ENCODE measurements around the gene CBX1. TPM values are rescaled to one million over a fixed set of nuclear protein-coding genes. Genes with fewer than 3 reads are reported as not detected.

The CBX1 gene
- polyA plus RNA-seq, 2 of the 4 experiments (the other 2 are of a cell fraction): 84.4 to 173 TPM

DNA sequence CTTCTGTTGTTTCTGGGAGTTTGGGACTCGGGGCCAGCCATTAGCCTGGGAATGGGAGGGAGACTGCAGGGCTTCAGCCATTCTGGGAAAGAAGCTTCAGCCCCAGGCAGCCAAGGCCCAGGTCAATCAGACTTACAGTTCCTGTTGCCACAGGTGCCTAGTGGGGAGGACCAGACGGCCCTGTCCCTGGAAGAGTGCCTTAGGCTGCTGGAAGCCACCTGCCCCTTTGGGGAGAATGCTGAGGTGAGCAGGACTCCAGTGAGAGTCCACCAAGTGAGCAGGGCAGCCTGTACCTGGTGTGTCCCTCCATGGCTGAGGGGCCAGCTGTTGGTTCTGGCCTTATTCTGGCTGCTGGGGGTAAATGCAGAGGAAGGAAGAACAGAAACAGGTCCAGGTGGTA is 44.4 kb downstream of the CBX1 start:
- no peaks in the 10 kb centered on the region for H3K9me3 ChIP-seq
- no peak for DNase-seq (ENCODE audit: low read depth in 1 of 2, low spot score in 1 of 2)
- no peak for FAIRE-seq
- ChIA-PET POLR2A (interaction anchor here (1.4 to 5.4 kb wide), 3 partner anchors 8 to 14 kb away, joined by 7 to 57 read pairs (median 8); partner anchors contain the start of gene NFE2L1), CTCF (interaction anchor here (1.4 to 46.6 kb wide), 7 partner anchors 9 to 108 kb away, joined by 4 to 1398 read pairs (median 7); partner anchors contain the start of genes CDK5RAP3, COPZ2 and NFE2L1)
- no peak for TF ChIP-seq NPAS2 (CRISPR knock-in tag; IDR thresholded peaks at IDR 0.05; ENCODE audit: borderline replicate concordance)
- no peak for TF ChIP-seq NFE2L2 (conservative IDR thresholded peaks at IDR 0.05; ENCODE audit: low read length)
- TF ChIP-seq HOXB13 (CRISPR knock-in tag; IDR thresholded peaks at IDR 0.05; ENCODE audit: low read depth): no peak
- no peak for TF ChIP-seq MAZ (IDR thresholded peaks at IDR 0.05; ENCODE audit: borderline replicate concordance, low read depth, low read length)
- TF ChIP-seq, protein P1, sequence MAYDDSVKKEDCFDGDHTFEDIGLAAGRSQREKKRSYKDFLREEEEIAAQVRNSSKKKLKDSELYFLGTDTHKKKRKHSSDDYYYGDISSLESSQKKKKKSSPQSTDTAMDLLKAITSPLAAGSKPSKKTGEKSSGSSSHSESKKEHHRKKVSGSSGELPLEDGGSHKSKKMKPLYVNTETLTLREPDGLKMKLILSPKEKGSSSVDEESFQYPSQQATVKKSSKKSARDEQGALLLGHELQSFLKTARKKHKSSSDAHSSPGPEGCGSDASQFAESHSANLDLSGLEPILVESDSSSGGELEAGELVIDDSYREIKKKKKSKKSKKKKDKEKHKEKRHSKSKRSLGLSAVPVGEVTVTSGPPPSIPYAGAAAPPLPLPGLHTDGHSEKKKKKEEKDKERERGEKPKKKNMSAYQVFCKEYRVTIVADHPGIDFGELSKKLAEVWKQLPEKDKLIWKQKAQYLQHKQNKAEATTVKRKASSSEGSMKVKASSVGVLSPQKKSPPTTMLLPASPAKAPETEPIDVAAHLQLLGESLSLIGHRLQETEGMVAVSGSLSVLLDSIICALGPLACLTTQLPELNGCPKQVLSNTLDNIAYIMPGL (CRISPR knock-in tag; IDR thresholded peaks at IDR 0.05; ENCODE audit: borderline replicate concordance): no peak
- no peak for TF ChIP-seq FOXS1 (CRISPR knock-in tag; IDR thresholded peaks at IDR 0.05)
- TF ChIP-seq, protein P2, sequence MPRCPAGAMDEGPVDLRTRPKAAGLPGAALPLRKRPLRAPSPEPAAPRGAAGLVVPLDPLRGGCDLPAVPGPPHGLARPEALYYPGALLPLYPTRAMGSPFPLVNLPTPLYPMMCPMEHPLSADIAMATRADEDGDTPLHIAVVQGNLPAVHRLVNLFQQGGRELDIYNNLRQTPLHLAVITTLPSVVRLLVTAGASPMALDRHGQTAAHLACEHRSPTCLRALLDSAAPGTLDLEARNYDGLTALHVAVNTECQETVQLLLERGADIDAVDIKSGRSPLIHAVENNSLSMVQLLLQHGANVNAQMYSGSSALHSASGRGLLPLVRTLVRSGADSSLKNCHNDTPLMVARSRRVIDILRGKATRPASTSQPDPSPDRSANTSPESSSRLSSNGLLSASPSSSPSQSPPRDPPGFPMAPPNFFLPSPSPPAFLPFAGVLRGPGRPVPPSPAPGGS (IDR thresholded peaks at IDR 0.05): no peak
- TF ChIP-seq ZSCAN20 (CRISPR knock-in tag; IDR thresholded peaks at IDR 0.05): no peak
- no peak for ATAC-seq
- no peak overlapping the region for H3K4me3 ChIP-seq
- peak overlapping the region; percentile 90 to 95 for H3K27ac ChIP-seq
- no peak overlapping the region for H3K4me2 ChIP-seq
- WGBS (ENCODE audit: missing lambda C conversion rate): 61% methylated on average over 2 of the region's 2 CpGs
- H3K4me1 ChIP-seq: peaks cover 49% of the 10 kb centered on the region

DNA sequence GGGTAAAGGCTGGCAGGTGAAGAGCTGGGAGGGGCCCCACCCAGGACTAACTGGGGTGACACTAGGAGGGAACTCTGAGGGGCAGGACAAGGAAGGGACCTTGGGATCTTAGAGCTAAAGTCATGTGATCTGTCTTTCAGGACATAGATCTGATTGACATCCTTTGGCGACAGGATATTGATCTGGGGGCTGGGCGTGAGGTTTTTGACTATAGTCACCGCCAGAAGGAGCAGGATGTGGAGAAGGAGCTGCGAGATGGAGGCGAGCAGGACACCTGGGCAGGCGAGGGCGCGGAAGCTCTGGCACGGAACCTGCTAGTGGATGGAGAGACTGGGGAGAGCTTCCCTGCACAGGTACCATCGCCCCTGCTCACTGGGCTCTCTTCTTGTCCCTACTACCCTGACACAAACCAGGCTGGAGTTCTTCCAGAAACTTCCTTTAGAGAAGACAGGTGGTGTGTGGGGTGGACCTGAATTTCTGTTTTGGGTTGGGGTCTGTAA is 45.0 kb downstream of the CBX1 start:
- no peak for TF ChIP-seq KDM1A (IDR thresholded peaks at IDR 0.05; ENCODE audit: low read depth)
- no peak for TF ChIP-seq FOSB (CRISPR knock-in tag; IDR thresholded peaks at IDR 0.05)
- TF ChIP-seq NFE2L2 (conservative IDR thresholded peaks at IDR 0.05; ENCODE audit: low read length): no peak
- TF ChIP-seq, protein P3, sequence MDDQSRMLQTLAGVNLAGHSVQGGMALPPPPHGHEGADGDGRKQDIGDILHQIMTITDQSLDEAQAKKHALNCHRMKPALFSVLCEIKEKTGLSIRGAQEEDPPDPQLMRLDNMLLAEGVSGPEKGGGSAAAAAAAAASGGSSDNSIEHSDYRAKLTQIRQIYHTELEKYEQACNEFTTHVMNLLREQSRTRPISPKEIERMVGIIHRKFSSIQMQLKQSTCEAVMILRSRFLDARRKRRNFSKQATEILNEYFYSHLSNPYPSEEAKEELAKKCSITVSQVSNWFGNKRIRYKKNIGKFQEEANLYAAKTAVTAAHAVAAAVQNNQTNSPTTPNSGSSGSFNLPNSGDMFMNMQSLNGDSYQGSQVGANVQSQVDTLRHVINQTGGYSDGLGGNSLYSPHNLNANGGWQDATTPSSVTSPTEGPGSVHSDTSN (IDR thresholded peaks at IDR 0.05): no peak
- no peak for TF ChIP-seq SMC3 (IDR thresholded peaks at IDR 0.05)
- TF ChIP-seq RCOR1 (IDR thresholded peaks at IDR 0.05; ENCODE audit: low read depth, low read length): no peak
- TF ChIP-seq CHD4 (IDR thresholded peaks at IDR 0.05; ENCODE audit: borderline replicate concordance): no peak
- TF ChIP-seq BHLHE40 (IDR thresholded peaks at IDR 0.05; ENCODE audit: low read depth, low read length): no peak
- no peak for TF ChIP-seq HEYL (CRISPR knock-in tag; IDR thresholded peaks at IDR 0.05)
- TF ChIP-seq, protein P2 (IDR thresholded peaks at IDR 0.05): no peak
- no peak for TF ChIP-seq NR3C1 (IDR thresholded peaks at IDR 0.05)
- Histone ChIP-seq H3K9me3 (no peaks in the 10 kb centered on the region), H3K27ac (peak overlapping the region; percentile 90 to 95), H3K4me2 (peak overlapping the region; percentile 94; the same call in 2 of the 3 replicates), H3K4me1 (peaks cover 54% of the 10 kb centered on the region), H3K4me3 (no peak overlapping the region)
- ChIA-PET POLR2A (interaction anchor here (0.8 to 2.0 kb wide), 5 partner anchors 9 to 45 kb away, joined by 3 to 8 read pairs (median 6); no protein-coding TSS in a partner anchor), CTCF (interaction anchor here (0.6 to 46.6 kb wide), 8 partner anchors 8 to 919 kb away, joined by 3 to 1398 read pairs (median 6); partner anchors contain the start of genes CDK5RAP3, COPZ2 and NFE2L1)
- no peak for DNase-seq (ENCODE audit: low read depth in 1 of 2, low spot score in 1 of 2)
- 94% methylated on average over 10 of the region's 10 CpGs for WGBS (ENCODE audit: missing lambda C conversion rate)
- no peak for FAIRE-seq
- ATAC-seq: no peak

Measured in A549 (cell line).